ENCODE results near the gene STOX1.

GRCh38 chr10:68826764-68827591 is at the start of gene STOX1:
- TF ChIP-seq CTCF (conservative IDR thresholded peaks at IDR 0.05; ENCODE audit: low read depth, low read length), result no peak
- no peak for TF ChIP-seq EZH2 (IDR thresholded peaks at IDR 0.05; ENCODE audit: low read length, unreplicated experiment)

Data from PC-3 (cell line).